Hepatocyte (in vitro differentiated cells): ENCODE data around the gene CLCA4. TPM values are rescaled to one million over a fixed set of nuclear protein-coding genes. Genes with fewer than 3 reads are reported as not detected.
A peak's percentile ranks its signal among the peaks of the same experiment; 100 is the strongest.

ENCODE experiments used
- DNase-seq: peaks from one replicate; pipeline ENCODE4 v3.0.0-alpha.2; 2016; ENCODE audit warnings: low spot score
- H2AFZ ChIP-seq: fragments of 200-600 bp; sonication (generic); 2 replicates; pipeline ENCODE4 v1.6.0; 2016; ENCODE audit warnings: antibody characterized with exemption, mild to moderate bottlenecking
- H3K27ac ChIP-seq: fragments of 200-600 bp; sonication (generic); 2 replicates; pipeline ENCODE4 v1.5.1; 2016; ENCODE audit warnings: mild to moderate bottlenecking
- H3K27me3 ChIP-seq: fragments of 200-600 bp; sonication (generic); 2 replicates; pipeline ENCODE4 v1.6.1; 2016
- H3K36me3 ChIP-seq: fragments of 200-600 bp; sonication (generic); replicated peaks from 2 replicates; pipeline ENCODE4 v1.5.1; 2016; ENCODE audit warnings: low read depth; ENCODE audit not compliant: insufficient read depth
- H3K4me1 ChIP-seq: fragments of 200-600 bp; sonication (generic); 2 replicates; pipeline ENCODE4 v1.5.1; 2016; ENCODE audit warnings: mild to moderate bottlenecking, moderate library complexity; ENCODE audit not compliant: insufficient read depth
- H3K4me2 ChIP-seq: fragments of 200-600 bp; sonication (generic); 2 replicates; pipeline ENCODE4 v1.6.0; 2016
- H3K4me3 ChIP-seq: fragments of 200-600 bp; sonication (generic); 2 replicates; pipeline ENCODE4 v1.5.1; 2016; ENCODE audit warnings: mild to moderate bottlenecking
- H3K79me2 ChIP-seq: fragments of 200-600 bp; sonication (generic); 2 replicates; pipeline ENCODE4 v1.6.0; 2017; ENCODE audit warnings: mild to moderate bottlenecking
- H3K9me2 ChIP-seq: fragments of 200-600 bp; sonication (generic); replicated peaks from 2 replicates; pipeline ENCODE4 v1.6.0; 2017; ENCODE audit warnings: mild to moderate bottlenecking; ENCODE audit not compliant: insufficient read depth
- H3K9me3 ChIP-seq: fragments of 200-600 bp; sonication (generic); 2 replicates; pipeline ENCODE4 v1.5.1; 2016; ENCODE audit warnings: low read depth, mild to moderate bottlenecking
- H4K20me1 ChIP-seq: fragments of 200-600 bp; sonication (generic); 2 replicates; pipeline ENCODE4 v1.6.0; 2016; ENCODE audit warnings: mild to moderate bottlenecking; ENCODE audit not compliant: insufficient read depth, poor library complexity, severe bottlenecking
- CTCF ChIP-seq: fragments of 200-600 bp; sonication (generic); IDR thresholded peaks from 2 replicates; pipeline ENCODE4 v1.5.1; 2016; ENCODE audit warnings: antibody characterized with exemption, mild to moderate bottlenecking; ENCODE audit not compliant: poor library complexity
- EZH2 ChIP-seq: fragments of 200-600 bp; sonication (generic); IDR thresholded peaks from 2 replicates; pipeline ENCODE4 v1.6.1; 2016; ENCODE audit warnings: antibody characterized with exemption, mild to moderate bottlenecking, borderline replicate concordance
- EZH2phosphoT487 ChIP-seq: fragments of 200-600 bp; sonication (generic); IDR thresholded peaks from one replicate; pipeline ENCODE4 v1.6.1; 2018; ENCODE audit warnings: antibody characterized with exemption, mild to moderate bottlenecking, low read depth, moderate library complexity; ENCODE audit not compliant: unreplicated experiment, severe bottlenecking
- WGBS: methylation state at CpG from one replicate; pipeline ENCODE4 v1.1.6; 2016; ENCODE audit warnings: low lambda C conversion rate; ENCODE audit errors: missing lambda C conversion rate; 5-methylcytosine and 5-hydroxymethylcytosine counted together
- polyA plus RNA-seq: library from polyadenylated mRNA; unstranded; fragments of >200 nt; fragmentation: Nextera tagmentation; extraction: Ambion mirVana; gene quantifications from 2 replicates; pipeline ENCODE4 v1.2.1, GENCODE V29; 2016
- total RNA-seq: library from RNA; depleted of rRNA; stranded (reverse); fragments of >200 nt; gene quantifications from 2 replicates; pipeline ENCODE4 v1.2.3, GENCODE V29; 2014

Gene CLCA4
- total and polyA plus RNA-seq, 2 experiments from 2014 or later: 0.07 to 0.22 TPM

DNA sequence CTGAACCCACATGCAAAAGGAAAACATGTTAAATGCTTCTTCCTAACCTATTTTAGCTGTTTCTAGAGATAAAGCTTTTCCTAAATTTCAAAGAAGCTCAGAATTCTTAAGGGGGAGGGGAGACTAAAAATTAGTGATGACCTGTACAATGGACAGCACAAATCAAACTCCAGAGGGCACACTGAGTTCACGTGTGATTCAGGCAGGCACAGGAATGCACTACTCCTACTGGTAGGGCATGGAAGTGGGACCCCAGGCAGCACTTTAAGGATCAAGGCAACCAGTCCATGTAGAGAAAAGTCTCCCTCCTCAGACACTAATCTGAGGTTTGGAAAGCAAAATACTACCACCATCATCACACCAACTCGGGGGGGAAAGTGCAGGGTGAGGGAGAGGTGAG, 31.3 kb upstream of the CLCA4 start:
- H3K4me2 ChIP-seq: no peak overlapping the region
- no peaks in the 10 kb centered on the region for H4K20me1 ChIP-seq
- no peaks in the 10 kb centered on the region for H3K79me2 ChIP-seq
- 38% methylated on average over 2 of the region's 2 CpGs for WGBS
- no peaks in the 10 kb centered on the region for H3K36me3 ChIP-seq
- no peaks in the 10 kb centered on the region for H3K9me3 ChIP-seq
- peak; percentile 25 for TF ChIP-seq CTCF
- TF ChIP-seq EZH2phosphoT487: no peak
- TF ChIP-seq EZH2: no peak
- H3K27ac ChIP-seq: no peak overlapping the region
- H2AFZ ChIP-seq: no peak overlapping the region
- no peaks in the 10 kb centered on the region for H3K4me1 ChIP-seq
- H3K27me3 ChIP-seq: no peaks in the 10 kb centered on the region
- no peak for DNase-seq
- H3K4me3 ChIP-seq: no peak overlapping the region
- no peaks in the 10 kb centered on the region for H3K9me2 ChIP-seq

GRCh38 chr1:86516335-86516734, 30.5 kb upstream of the CLCA4 start:
- no peaks in the 10 kb centered on the region for H3K79me2 ChIP-seq
- no peaks in the 10 kb centered on the region for H3K27me3 ChIP-seq
- no peak overlapping the region for H2AFZ ChIP-seq
- H3K4me2 ChIP-seq: no peak overlapping the region
- no peaks in the 10 kb centered on the region for H4K20me1 ChIP-seq
- H3K27ac ChIP-seq: peak overlapping the region; percentile 75
- H3K9me3 ChIP-seq: no peaks in the 10 kb centered on the region
- H3K4me1 ChIP-seq: no peaks in the 10 kb centered on the region
- H3K4me3 ChIP-seq: no peak overlapping the region
- H3K36me3 ChIP-seq: no peaks in the 10 kb centered on the region
- WGBS: 93% methylated on average over 1 of the region's 1 CpG
- H3K9me2 ChIP-seq: no peaks in the 10 kb centered on the region
- no peak for DNase-seq
- TF ChIP-seq CTCF (no peak), EZH2phosphoT487 (no peak), EZH2 (no peak)

GRCh38 chr1:86517336-86517735, 29.5 kb upstream of the CLCA4 start:
- no peaks in the 10 kb centered on the region for H3K27me3 ChIP-seq
- H3K27ac ChIP-seq: peak overlapping the region; percentile 75
- no peaks in the 10 kb centered on the region for H3K9me2 ChIP-seq
- no peaks in the 10 kb centered on the region for H3K9me3 ChIP-seq
- no peak overlapping the region for H2AFZ ChIP-seq
- H3K79me2 ChIP-seq: no peaks in the 10 kb centered on the region
- no peaks in the 10 kb centered on the region for H4K20me1 ChIP-seq
- WGBS: 80% methylated on average over 1 of the region's 1 CpG
- H3K4me2 ChIP-seq: no peak overlapping the region
- H3K4me1 ChIP-seq: no peaks in the 10 kb centered on the region
- no peaks in the 10 kb centered on the region for H3K36me3 ChIP-seq
- no peak for TF ChIP-seq EZH2phosphoT487
- TF ChIP-seq CTCF: no peak
- no peak for TF ChIP-seq EZH2
- H3K4me3 ChIP-seq: no peak overlapping the region
- peak; percentile 32 for DNase-seq
